ENCODE measurements around the gene AKAP11. TPM values are rescaled to one million over a fixed set of nuclear protein-coding genes. Genes with fewer than 3 reads are reported as not detected.

The AKAP11 gene
- total and polyA plus RNA-seq, 9 of the 15 experiments (the other 6 are each of a cell fraction or from before 2014, with no cell fraction given): 2.2 to 31.3 (median 10.9) TPM

GRCh38 chr13:42307461-42307860 is 35.5 kb downstream of the AKAP11 start:
- Histone ChIP-seq H4K20me1 (replicated peaks; ENCODE audit: control insufficient read depth, insufficient read depth, low read length) (no peaks in the 10 kb centered on the region), H3K79me2 (ENCODE audit: control insufficient read depth, insufficient read depth, low read length) (no peaks in the 10 kb centered on the region), H3K27me3 (ENCODE audit: control insufficient read depth in 2 of 2, insufficient read depth in 2 of 2, low read length in 2 of 2) (no peaks in the 10 kb centered on the region), H3K9me3 (replicated peaks; ENCODE audit: control insufficient read depth, insufficient read depth, low read depth, low read length) (no peaks in the 10 kb centered on the region), H3K4me3 (no peak overlapping the region), H2AFZ (ENCODE audit: low read depth, low read length) (no peak overlapping the region), H3K4me1 (replicated peaks in 1 of 2; ENCODE audit: control insufficient read depth in 2 of 2, insufficient read depth in 2 of 2, low read length in 2 of 2) (no peaks in the 10 kb centered on the region), H3K9ac (ENCODE audit: insufficient read depth in 1 of 2, low read depth in 2 of 2, low read length in 2 of 2) (no peak overlapping the region), H3K27ac (ENCODE audit: extremely low read depth, low read depth, low read length) (no peak overlapping the region), H3K4me2 (ENCODE audit: insufficient read depth, low read length) (no peak overlapping the region), H3K36me3 (ENCODE audit: control insufficient read depth, insufficient read depth, low read length) (peaks cover 68% of the 10 kb centered on the region), H3K9me1 (ENCODE audit: control insufficient read depth, insufficient read depth, low read length) (no peaks in the 10 kb centered on the region)
- POLR2A ChIA-PET: no interaction called here
- in situ Hi-C loops (cut with MboI): no loop called here
- intact Hi-C loops (cut with micrococcal nuclease): no loop called here
- TF ChIP-seq NCOA4 (IDR thresholded peaks at IDR 0.05; ENCODE audit: partially characterized antibody) (no peak), ZNF347 (CRISPR knock-in tag; IDR thresholded peaks at IDR 0.05; ENCODE audit: low read depth) (no peak), CHD4 (IDR thresholded peaks at IDR 0.05; ENCODE audit: insufficient read depth, insufficient replicate concordance, low read depth, low read length, poor library complexity, severe bottlenecking) (no peak)
- WGBS (ENCODE audit: insufficient coverage, low coverage, missing lambda C conversion rate): 84% methylated on average over 3 of the region's 4 CpGs
- FAIRE-seq: no peak
- CTCF ChIA-PET (ENCODE audit: low intra/inter-chr PET ratio): no interaction called here
- DNase-seq (ENCODE audit: extremely low read depth in 1 of 4, low spot score in 3 of 4): no peak
- no TSS peak for BruUV-seq (replicated peaks)
- ATAC-seq: no peak

- no peaks in the 10 kb centered on the region for H3K4me1 ChIP-seq (replicated peaks in 1 of 2; ENCODE audit: control insufficient read depth in 2 of 2, insufficient read depth in 2 of 2, low read length in 2 of 2)
- H3K4me2 ChIP-seq (ENCODE audit: insufficient read depth, low read length): no peak overlapping the region
- H3K4me3 ChIP-seq: no peak overlapping the region
- no peaks in the 10 kb centered on the region for H3K27me3 ChIP-seq (ENCODE audit: control insufficient read depth in 2 of 2, insufficient read depth in 2 of 2, low read length in 2 of 2)
- no peak overlapping the region for H3K9ac ChIP-seq (ENCODE audit: insufficient read depth in 1 of 2, low read depth in 2 of 2, low read length in 2 of 2)
- H3K79me2 ChIP-seq (ENCODE audit: control insufficient read depth, insufficient read depth, low read length): no peaks in the 10 kb centered on the region
- no peak overlapping the region for H3K27ac ChIP-seq (ENCODE audit: extremely low read depth, low read depth, low read length)
- no peaks in the 10 kb centered on the region for H3K9me1 ChIP-seq (ENCODE audit: control insufficient read depth, insufficient read depth, low read length)
- intact Hi-C loops (cut with micrococcal nuclease) (no loop called here), in situ Hi-C loops (cut with MboI) (no loop called here)
- ATAC-seq (no peak), DNase-seq (ENCODE audit: extremely low read depth in 1 of 4, low spot score in 3 of 4) (no peak), FAIRE-seq (peak; percentile 75)
- no peak overlapping the region for H2AFZ ChIP-seq (ENCODE audit: low read depth, low read length)
- ChIA-PET CTCF (ENCODE audit: low intra/inter-chr PET ratio) (no interaction called here), POLR2A (no interaction called here)
- peaks cover 62% of the 10 kb centered on the region for H3K36me3 ChIP-seq (ENCODE audit: control insufficient read depth, insufficient read depth, low read length)
- 83% methylated on average over 2 of the region's 2 CpGs for WGBS (ENCODE audit: insufficient coverage, low coverage, missing lambda C conversion rate)
- H3K9me3 ChIP-seq (replicated peaks; ENCODE audit: control insufficient read depth, insufficient read depth, low read depth, low read length): no peaks in the 10 kb centered on the region
- no peaks in the 10 kb centered on the region for H4K20me1 ChIP-seq (replicated peaks; ENCODE audit: control insufficient read depth, insufficient read depth, low read length)
- BruUV-seq (replicated peaks): no TSS peak
- TF ChIP-seq SMARCA5 (IDR thresholded peaks at IDR 0.05) (no peak), ZNF24 (IDR thresholded peaks at IDR 0.05) (no peak)
Measured at GRCh38 chr13:42312817-42313431, 41.0 kb downstream of the AKAP11 start.

All from K562 (cell line).